Measurements from ENCODE around the gene HYPK. TPM values are rescaled to one million over a fixed set of nuclear protein-coding genes. Genes with fewer than 3 reads are reported as not detected.
"Not testable (repeated sequence)": the region's sequence is repeated elsewhere in the genome, so short reads cannot be mapped to it uniquely, and the experiment has no call there.

Gene HYPK
- total RNA-seq, 2 donors from 2014 or later: 15.0 to 16.5 TPM

DNA sequence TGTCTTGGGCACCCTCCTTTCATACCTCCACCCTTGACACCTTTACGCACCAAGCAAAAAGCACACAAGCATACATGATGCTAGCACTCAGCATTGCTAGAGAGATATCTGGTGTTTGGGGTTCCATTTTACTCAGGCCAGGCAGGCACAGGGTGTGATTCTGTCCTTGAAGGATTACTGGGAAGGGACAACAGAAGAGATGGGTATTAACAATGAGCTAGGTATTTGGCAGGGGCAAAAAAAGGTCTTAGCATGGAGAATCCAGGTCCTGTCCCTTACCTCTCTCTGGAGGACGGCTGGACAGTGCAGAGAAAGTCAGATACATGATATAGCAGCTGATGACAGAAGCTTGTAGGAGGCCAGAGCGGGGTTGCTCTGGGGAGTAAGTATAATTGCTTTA, 3.8 kb upstream of the HYPK start:
- Histone ChIP-seq H3K4me1 (peaks cover 0 to 68% of the 10 kb centered on the region in 2 donors), H3K27ac (no peak overlapping the region), H3K9me3 (no peaks in the 10 kb centered on the region), H3K36me3 (peaks cover 56% of the 10 kb centered on the region), H3K4me3 (no peak overlapping the region), H3K27me3 (no peaks in the 10 kb centered on the region)
- TF ChIP-seq, protein P1, sequence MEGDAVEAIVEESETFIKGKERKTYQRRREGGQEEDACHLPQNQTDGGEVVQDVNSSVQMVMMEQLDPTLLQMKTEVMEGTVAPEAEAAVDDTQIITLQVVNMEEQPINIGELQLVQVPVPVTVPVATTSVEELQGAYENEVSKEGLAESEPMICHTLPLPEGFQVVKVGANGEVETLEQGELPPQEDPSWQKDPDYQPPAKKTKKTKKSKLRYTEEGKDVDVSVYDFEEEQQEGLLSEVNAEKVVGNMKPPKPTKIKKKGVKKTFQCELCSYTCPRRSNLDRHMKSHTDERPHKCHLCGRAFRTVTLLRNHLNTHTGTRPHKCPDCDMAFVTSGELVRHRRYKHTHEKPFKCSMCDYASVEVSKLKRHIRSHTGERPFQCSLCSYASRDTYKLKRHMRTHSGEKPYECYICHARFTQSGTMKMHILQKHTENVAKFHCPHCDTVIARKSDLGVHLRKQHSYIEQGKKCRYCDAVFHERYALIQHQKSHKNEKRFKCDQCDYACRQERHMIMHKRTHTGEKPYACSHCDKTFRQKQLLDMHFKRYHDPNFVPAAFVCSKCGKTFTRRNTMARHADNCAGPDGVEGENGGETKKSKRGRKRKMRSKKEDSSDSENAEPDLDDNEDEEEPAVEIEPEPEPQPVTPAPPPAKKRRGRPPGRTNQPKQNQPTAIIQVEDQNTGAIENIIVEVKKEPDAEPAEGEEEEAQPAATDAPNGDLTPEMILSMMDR (IDR thresholded peaks at IDR 0.05): no peak
- no peak for DNase-seq (ENCODE audit: low spot score)

DNA sequence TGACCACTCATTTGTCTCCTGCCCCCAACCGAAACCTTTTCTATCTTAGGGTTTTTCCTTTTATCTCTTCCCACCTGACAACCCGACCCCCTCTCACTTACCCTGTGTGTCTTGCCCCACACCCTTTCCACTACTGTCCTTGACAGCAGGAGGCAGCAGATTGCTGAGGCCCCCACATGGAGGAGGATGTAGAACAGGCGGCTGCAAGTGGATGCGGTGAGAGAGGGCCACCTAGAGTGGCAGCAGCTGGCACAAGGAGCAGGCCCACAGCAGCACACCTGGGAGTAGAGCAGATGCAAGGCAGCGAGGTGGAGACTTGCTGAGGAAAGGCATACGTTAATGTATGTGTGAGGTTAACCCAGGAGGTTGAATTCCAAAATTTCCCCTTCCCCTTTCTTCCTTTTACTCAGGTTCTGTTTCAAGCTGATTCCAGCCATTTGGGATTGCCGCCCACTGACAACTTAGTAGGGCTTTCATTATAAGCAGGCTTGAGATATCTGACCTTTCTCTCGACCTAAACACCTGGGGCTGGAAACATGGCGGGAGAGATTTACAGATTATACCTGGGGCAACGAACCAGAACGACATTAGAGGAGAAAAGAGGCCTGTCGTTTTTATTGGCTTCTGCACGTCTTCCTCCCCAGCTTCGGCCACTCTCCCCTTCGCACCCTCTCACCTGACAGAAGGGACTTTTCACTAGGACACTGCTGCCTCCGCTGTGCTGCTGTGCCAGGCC, 1.0 kb upstream of the HYPK start:
- H3K36me3 ChIP-seq: peaks cover 62% of the 10 kb centered on the region
- H3K27ac ChIP-seq: peak overlapping the region; percentile 94 to 95
- no peaks in the 10 kb centered on the region for H3K27me3 ChIP-seq
- H3K4me1 ChIP-seq: peaks cover 0 to 54% of the 10 kb centered on the region in 2 donors
- no peak overlapping the region for H3K4me3 ChIP-seq
- no peaks in the 10 kb centered on the region for H3K9me3 ChIP-seq
- TF ChIP-seq, protein P1 (IDR thresholded peaks at IDR 0.05): no peak
- no peak for DNase-seq (ENCODE audit: low spot score)

DNA sequence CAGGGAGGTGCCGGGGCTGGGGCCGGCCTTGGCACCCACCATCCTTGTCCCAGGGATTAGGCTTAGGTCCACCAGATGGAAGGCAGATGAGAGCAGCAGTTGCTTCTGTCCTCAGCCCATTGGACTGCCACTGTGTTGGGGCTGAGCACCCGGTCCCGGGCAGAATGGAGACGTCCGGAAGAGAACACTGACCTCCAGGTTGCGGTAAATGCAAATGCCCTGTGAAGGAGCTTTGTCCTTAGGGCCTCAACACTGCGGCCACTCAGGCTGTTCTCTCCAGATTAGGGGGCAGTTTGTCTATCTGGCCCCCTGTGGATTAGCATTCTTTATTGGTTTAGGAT, 484 bp upstream of the HYPK start, which contains the start of gene SERINC4:
TSS of gene SERINC4 (minus strand) at position 276 of the 341 bp plus-strand sequence. CDS start at position 42, 234 bp downstream.
- Histone ChIP-seq H3K27me3 (no peaks in the 10 kb centered on the region), H3K9me3 (no peaks in the 10 kb centered on the region), H3K4me1 (peaks cover 0 to 48% of the 10 kb centered on the region in 2 donors), H3K36me3 (peaks cover 62% of the 10 kb centered on the region), H3K4me3 (peak within 1 kb of the TSS; percentile 71 to 95), H3K27ac (peak within 1 kb of the TSS; percentile 94 to 95)
- DNase-seq (ENCODE audit: low spot score): no peak
- TF ChIP-seq, protein P1 (IDR thresholded peaks at IDR 0.05): no peak

DNA sequence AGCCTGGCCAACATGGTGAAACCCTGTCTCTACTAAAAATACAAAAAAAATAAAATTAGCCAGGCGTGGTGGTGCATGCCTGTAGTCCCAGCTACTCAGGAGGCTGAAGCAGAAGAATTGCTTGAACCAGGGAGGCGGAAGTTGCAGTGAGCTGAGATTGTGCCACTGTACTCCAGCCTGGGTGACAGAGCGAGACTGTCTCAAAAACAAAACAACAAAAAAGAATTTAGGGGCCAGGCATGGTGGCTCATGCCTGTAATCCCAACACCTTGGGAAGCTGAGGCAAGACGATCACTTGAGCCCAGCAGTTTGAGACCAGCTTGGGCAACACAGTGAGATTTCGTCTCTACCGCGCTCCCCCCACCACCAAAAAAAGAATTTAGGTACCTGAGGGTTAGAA, 2.3 kb downstream of the HYPK start:
- peaks cover 68% of the 10 kb centered on the region for H3K36me3 ChIP-seq
- not testable (repeated sequence) for DNase-seq (ENCODE audit: low spot score); H3K4me3 ChIP-seq; H3K27ac ChIP-seq; H3K9me3 ChIP-seq; H3K27me3 ChIP-seq
- peaks cover 0 to 24% of the 10 kb centered on the region in 2 donors for H3K4me1 ChIP-seq

DNA sequence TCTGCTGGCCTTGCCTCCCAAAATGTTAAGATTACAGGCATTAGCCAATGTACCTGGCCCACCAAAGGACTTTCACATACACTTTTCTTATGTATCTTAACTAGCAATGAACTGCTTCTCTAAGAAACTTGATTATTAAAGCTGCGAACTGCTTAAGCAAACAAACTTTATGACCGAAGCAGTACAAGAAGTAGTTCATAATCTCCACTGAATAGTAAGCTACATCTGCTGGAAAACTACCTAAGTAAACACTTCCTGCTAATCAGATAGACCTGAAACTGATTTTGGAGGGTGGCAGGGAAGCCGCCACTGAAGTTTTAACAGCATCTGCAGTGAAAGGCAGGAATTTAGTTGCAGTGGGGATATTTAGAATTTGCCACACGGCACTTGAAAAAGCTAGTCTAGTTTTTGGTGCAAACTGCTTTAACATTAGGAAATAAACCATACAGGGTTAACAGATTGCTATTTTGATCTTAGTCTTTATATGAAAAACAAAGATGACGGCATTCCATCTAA, 8.1 kb downstream of the HYPK start:
- Histone ChIP-seq H3K36me3 (peaks cover 95% of the 10 kb centered on the region), H3K27ac (no peak overlapping the region)
- TF ChIP-seq, protein P1 (IDR thresholded peaks at IDR 0.05): no peak

DNA sequence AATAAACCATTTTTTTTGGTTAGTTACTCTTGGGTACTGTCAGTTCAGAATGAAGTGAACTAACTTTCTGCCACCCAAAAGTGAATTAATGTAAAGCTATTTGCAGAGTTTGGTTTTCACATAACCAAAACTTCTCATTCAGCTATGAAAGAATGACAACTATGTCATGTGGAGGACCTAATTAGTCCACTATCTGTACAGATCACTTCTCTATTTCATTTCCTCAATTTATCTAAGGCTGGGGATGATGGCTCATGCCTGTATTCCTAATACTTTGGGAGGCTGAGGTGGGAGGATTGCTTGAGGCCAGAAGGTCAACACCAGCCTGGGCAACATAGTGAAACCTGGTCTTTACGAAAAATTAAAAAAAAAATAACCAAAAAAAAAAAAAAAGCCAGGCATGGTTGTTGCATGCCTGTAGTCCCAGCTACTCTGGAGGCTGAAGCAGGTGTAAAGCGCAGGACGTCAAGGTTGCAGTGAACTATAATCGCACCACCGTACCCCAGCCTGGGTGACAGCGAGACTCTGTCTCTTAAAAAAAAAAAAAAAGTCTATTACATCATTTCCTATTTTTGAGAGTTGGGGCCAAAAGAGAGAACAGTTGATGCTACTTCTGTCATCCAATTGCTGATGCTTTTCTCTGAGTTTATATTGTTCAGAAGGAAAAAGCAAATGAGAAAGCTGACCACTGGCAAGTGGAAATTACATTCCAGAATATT, 8.7 kb downstream of the HYPK start:
- no peaks in the 10 kb centered on the region for H3K4me1 ChIP-seq
- DNase-seq (ENCODE audit: low spot score): no peak
- H3K4me3 ChIP-seq: no peak overlapping the region
- no peaks in the 10 kb centered on the region for H3K27me3 ChIP-seq
- TF ChIP-seq, protein P1 (IDR thresholded peaks at IDR 0.05): no peak
- H3K27ac ChIP-seq: no peak overlapping the region
- H3K36me3 ChIP-seq: peaks cover 100% of the 10 kb centered on the region
- no peaks in the 10 kb centered on the region for H3K9me3 ChIP-seq

More for the DNA sequence above, 8.1 kb downstream of the HYPK start:
- DNase-seq (ENCODE audit: low spot score): no peak
- Histone ChIP-seq H3K27me3 (no peaks in the 10 kb centered on the region), H3K9me3 (no peaks in the 10 kb centered on the region), H3K4me1 (no peaks in the 10 kb centered on the region), H3K4me3 (no peak overlapping the region)

DNA sequence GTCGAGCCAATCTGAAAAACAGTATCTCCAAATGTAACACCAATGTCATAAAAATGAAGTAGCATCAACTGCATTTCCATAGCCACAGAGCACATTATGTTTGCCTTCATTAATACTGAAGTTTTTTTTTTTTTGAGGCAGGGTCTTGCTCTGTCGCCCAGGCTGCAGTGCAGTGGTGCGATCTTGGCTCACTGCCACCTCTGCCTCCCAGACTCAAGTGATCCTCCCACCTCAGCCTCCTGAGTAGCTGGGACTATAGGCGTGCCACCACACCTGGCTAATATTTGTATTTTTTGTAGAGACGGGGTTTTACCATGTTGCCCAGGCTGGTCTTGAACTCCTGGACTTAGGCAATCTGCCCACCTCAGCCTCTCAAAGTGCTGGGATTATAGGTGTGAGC, 14.7 kb downstream of the HYPK start:
- H3K4me1 ChIP-seq; H3K27me3 ChIP-seq; DNase-seq (ENCODE audit: low spot score); H3K4me3 ChIP-seq; H3K9me3 ChIP-seq; H3K27ac ChIP-seq: not testable (repeated sequence)
- H3K36me3 ChIP-seq: peaks cover 80% of the 10 kb centered on the region

All from right atrium auricular region (tissue), 2 donors.